Gastrocnemius medialis (tissue), 4 donors: ENCODE results near the gene DAAM1. TPM values are rescaled to one million over a fixed set of nuclear protein-coding genes. Genes with fewer than 3 reads are reported as not detected.

Experiments
- ATAC-seq, 2 donors: fragments of 150-250 bp; one replicate each; pipeline ENCODE4 v1.9.1; 2016
- DNase-seq, 2 donors: peaks; one replicate each; pipeline ENCODE4 v3.0.0-alpha.2; 2019
- H3K27ac ChIP-seq, 4 donors: fragments of 200-600 bp; sonication (generic); 1 replicate in 1 of 4; 2 replicates in 3 of 4; pipeline ENCODE4 v1.5.1; 2016 to 2018; ENCODE audit warnings: mild to moderate bottlenecking in 2 of 4, moderate library complexity in 1 of 4
- H3K27me3 ChIP-seq, 3 donors: fragments of 200-600 bp; sonication (generic) in 2 of 3; 1 replicate in 1 of 3; 2 replicates in 2 of 3; pipeline versions ENCODE4 v1.5.1 to v1.6.0; 2016 to 2019; ENCODE audit warnings: mild to moderate bottlenecking in 1 of 3, moderate library complexity in 1 of 3
- H3K36me3 ChIP-seq, 2 donors: fragments of 200-600 bp; sonication (generic) in 1 of 2; one replicate each; pipeline ENCODE4 v1.5.1; 2017 to 2018
- H3K4me1 ChIP-seq, 2 donors: fragments of 200-600 bp; sonication (generic) in 1 of 2; one replicate each; pipeline ENCODE4 v1.5.1; 2016 to 2017; ENCODE audit warnings: mild to moderate bottlenecking in 2 of 2
- H3K4me3 ChIP-seq, 4 donors: fragments of 200-600 bp; sonication (generic) in 3 of 4; 1 replicate in 1 of 4; 2 replicates in 3 of 4; pipeline ENCODE4 v1.5.1; 2016 to 2019; ENCODE audit warnings: mild to moderate bottlenecking in 2 of 4
- H3K9me3 ChIP-seq, 3 donors: fragments of 200-600 bp; sonication (generic) in 2 of 3; 1 replicate in 1 of 3; 2 replicates in 2 of 3; pipeline ENCODE4 v1.5.1; 2016 to 2019
- POLR2A ChIP-seq, 2 donors: fragments of 450-650 bp; IDR thresholded peaks; one replicate each; pipeline ENCODE4 v1.6.1; 2017; ENCODE audit warnings: antibody characterized with exemption in 2 of 2, mild to moderate bottlenecking in 2 of 2, moderate library complexity in 2 of 2
- in situ Hi-C, 4 donors: fragments of 200-750 bp; cut with MboI; loops; one replicate each; pipeline versions ENCODE4 v1.15.0 to v1.8.0; 2017; ENCODE audit warnings: low sequenced_read_pairs in 4 of 4
- intact Hi-C: fragments of 100-400 bp; cut with DNase I; formaldehyde crosslinking; loops from one replicate; pipeline ENCODE4 v1.15.1; 2023; ENCODE audit warnings: low total_unique reads
- total RNA-seq, 4 donors: library from RNA; depleted of rRNA; stranded (reverse); fragments of >200 nt; gene quantifications; one replicate each; pipeline versions ENCODE4 v1.1.0 to v1.2.3, GENCODE V29; 2016
- TF ChIP-seq, protein P1 (sequence below), 5 experiments: fragments of 450-650 bp in 3 of 5; fragments of 200-600 bp in 2 of 5; sonication (generic) in 2 of 5; IDR thresholded peaks in 4 of 5; conservative IDR thresholded peaks in 1 of 5; 1 replicate in 4 of 5; 2 replicates in 1 of 5; pipeline ENCODE4 v1.5.1; 2016 to 2019; ENCODE audit warnings: antibody characterized with exemption in 5 of 5, mild to moderate bottlenecking in 3 of 5, moderate library complexity in 3 of 5

DAAM1 gene
- total RNA-seq, 4 donors from 2014 or later: 4.4 to 13.9 (median 6.4) TPM

DNA sequence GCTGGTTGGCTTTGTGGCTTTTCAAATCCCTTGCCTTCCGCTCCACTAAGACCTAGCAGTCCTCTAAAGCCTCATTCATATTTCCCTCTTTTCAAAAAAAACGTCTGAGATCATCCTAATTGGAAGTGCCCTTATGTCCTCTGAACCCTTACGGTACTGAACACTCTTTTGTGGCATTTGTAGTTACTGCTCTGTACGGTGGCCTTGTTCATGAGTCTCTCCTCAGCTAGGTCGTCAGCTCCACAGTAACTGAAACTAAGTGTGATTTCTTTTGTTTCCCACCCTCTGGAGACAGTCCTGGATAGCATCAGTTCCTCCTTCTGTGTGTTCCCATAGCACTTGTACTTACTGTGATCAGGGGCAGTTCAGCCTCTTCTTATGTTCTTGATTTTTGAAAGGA, 49.7 kb downstream of the DAAM1 start:
- H3K4me1 ChIP-seq: peaks cover 10 to 17% of the 10 kb centered on the region in 2 donors
- ATAC-seq (no peak), DNase-seq (no peak)
- H3K27ac ChIP-seq: no peak overlapping the region
- no peaks in the 10 kb centered on the region for H3K36me3 ChIP-seq
- H3K9me3 ChIP-seq: no peaks in the 10 kb centered on the region
- no peak overlapping the region for H3K4me3 ChIP-seq
- intact Hi-C loops: no loop called here
- in situ Hi-C loops: no loop called here
- no peaks in the 10 kb centered on the region for H3K27me3 ChIP-seq
- TF ChIP-seq POLR2A (IDR thresholded peaks at IDR 0.05): no peak
- TF ChIP-seq, protein P1, sequence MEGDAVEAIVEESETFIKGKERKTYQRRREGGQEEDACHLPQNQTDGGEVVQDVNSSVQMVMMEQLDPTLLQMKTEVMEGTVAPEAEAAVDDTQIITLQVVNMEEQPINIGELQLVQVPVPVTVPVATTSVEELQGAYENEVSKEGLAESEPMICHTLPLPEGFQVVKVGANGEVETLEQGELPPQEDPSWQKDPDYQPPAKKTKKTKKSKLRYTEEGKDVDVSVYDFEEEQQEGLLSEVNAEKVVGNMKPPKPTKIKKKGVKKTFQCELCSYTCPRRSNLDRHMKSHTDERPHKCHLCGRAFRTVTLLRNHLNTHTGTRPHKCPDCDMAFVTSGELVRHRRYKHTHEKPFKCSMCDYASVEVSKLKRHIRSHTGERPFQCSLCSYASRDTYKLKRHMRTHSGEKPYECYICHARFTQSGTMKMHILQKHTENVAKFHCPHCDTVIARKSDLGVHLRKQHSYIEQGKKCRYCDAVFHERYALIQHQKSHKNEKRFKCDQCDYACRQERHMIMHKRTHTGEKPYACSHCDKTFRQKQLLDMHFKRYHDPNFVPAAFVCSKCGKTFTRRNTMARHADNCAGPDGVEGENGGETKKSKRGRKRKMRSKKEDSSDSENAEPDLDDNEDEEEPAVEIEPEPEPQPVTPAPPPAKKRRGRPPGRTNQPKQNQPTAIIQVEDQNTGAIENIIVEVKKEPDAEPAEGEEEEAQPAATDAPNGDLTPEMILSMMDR (IDR thresholded peaks at IDR 0.05 in 4 of 5, conservative IDR thresholded peaks at IDR 0.05 in 1 of 5): no peak

DNA sequence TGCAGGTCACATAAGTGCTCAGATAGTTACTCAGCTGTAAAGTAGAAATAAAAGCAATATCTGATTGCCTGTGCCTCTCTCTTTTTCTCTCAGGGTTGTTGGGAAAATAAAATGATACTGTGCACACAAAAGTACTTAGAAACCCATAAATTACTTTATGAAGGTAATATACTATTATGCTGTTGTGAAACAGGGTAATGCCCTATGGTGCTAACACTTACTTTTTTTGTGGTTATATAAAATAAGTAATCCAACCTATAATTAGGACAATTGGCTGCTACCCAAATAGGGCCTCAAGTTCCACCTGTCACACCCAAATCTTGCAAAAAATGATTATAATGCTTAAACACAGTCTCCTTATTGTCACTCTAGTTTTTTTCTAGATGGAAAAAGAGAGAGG, 50.6 kb downstream of the DAAM1 start:
- in situ Hi-C loops: no loop called here
- peaks cover 10 to 17% of the 10 kb centered on the region in 2 donors for H3K4me1 ChIP-seq
- no peak overlapping the region for H3K27ac ChIP-seq
- no peak overlapping the region for H3K4me3 ChIP-seq
- no peaks in the 10 kb centered on the region for H3K36me3 ChIP-seq
- H3K9me3 ChIP-seq: no peaks in the 10 kb centered on the region
- intact Hi-C loops: no loop called here
- DNase-seq: no peak
- TF ChIP-seq, protein P1 (IDR thresholded peaks at IDR 0.05 in 4 of 5, conservative IDR thresholded peaks at IDR 0.05 in 1 of 5): no peak
- TF ChIP-seq POLR2A (IDR thresholded peaks at IDR 0.05): no peak
- no peaks in the 10 kb centered on the region for H3K27me3 ChIP-seq
- ATAC-seq: no peak

DNA sequence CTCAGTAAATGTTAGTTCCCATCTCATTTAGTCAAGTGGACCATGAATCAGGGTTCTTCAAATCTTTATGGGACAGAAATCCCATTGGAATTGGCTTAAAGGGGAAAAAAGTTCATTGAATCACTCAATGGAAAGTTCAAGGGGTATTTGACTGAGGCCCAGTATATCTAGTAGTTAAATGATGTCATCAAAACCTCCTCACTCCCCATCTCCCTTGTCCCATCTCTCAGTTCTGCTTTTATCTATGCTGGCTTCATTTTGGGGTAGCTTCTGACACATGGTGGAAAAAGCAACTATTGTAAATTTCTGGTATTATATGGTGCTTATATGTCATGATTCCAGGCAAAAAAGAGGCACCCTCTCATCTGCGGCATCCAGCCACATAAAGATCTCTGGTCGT, 51.9 kb downstream of the DAAM1 start:
- Histone ChIP-seq H3K27ac (no peak overlapping the region), H3K4me1 (peaks cover 10 to 17% of the 10 kb centered on the region in 2 donors), H3K27me3 (no peaks in the 10 kb centered on the region), H3K9me3 (no peaks in the 10 kb centered on the region), H3K36me3 (no peaks in the 10 kb centered on the region), H3K4me3 (no peak overlapping the region)
- ATAC-seq: no peak
- in situ Hi-C loops (no loop called here), intact Hi-C loops (no loop called here)
- DNase-seq: no peak
- TF ChIP-seq, protein P1 (IDR thresholded peaks at IDR 0.05 in 4 of 5, conservative IDR thresholded peaks at IDR 0.05 in 1 of 5): no peak
- TF ChIP-seq POLR2A (IDR thresholded peaks at IDR 0.05): no peak

DNA sequence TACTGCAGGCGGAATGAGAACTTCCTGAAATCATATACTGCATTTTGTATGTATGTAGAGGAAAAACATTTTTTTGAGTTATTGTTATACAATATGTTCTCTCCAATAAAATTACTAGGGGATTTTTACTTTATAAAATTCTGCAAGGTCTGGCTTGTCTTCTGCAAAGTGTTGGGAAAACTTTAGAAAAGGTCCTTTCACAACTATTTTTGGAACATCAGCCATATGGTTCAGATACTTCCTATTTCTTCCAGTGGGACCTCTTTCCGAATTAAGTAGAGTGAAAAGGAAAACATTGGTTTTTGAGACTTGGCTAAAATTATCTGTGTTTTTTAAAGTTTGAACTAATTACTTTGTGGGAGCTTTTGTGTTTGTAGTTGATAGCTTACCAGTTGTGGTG, 52.7 kb downstream of the DAAM1 start:
- H3K9me3 ChIP-seq: no peaks in the 10 kb centered on the region
- H3K36me3 ChIP-seq: no peaks in the 10 kb centered on the region
- peaks cover 10 to 12% of the 10 kb centered on the region in 2 donors for H3K4me1 ChIP-seq
- no peaks in the 10 kb centered on the region for H3K27me3 ChIP-seq
- H3K27ac ChIP-seq: no peak overlapping the region
- TF ChIP-seq, protein P1 (IDR thresholded peaks at IDR 0.05 in 4 of 5, conservative IDR thresholded peaks at IDR 0.05 in 1 of 5): no peak
- no peak for TF ChIP-seq POLR2A (IDR thresholded peaks at IDR 0.05)
- no peak overlapping the region for H3K4me3 ChIP-seq
- in situ Hi-C loops: no loop called here
- intact Hi-C loops: no loop called here
- ATAC-seq (no peak), DNase-seq (no peak)

DNA sequence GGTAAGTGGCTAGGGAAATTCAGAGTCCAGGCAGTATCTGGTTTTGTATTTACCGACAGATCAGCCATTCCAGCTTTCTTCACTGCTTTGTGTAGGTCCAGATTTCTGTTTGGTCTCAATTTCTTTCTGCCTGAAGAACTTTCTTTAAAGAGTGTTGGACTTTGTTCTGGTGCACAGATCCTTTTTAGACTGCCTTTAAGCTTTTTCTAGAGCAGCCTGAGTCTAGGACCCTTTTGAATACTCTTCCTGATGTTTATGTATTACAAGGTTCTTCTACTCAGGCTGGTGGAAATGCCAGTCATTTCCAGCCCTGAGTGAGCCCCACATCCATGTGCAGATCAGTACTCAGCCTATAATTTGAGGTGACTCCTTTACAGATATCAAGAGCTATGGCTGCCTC, 54.7 kb downstream of the DAAM1 start:
- peaks cover 1 to 7% of the 10 kb centered on the region in 2 donors for H3K4me1 ChIP-seq
- ATAC-seq (no peak), DNase-seq (no peak)
- no peaks in the 10 kb centered on the region for H3K27me3 ChIP-seq
- H3K36me3 ChIP-seq: no peaks in the 10 kb centered on the region
- H3K4me3 ChIP-seq: no peak overlapping the region
- intact Hi-C loops (no loop called here), in situ Hi-C loops (no loop called here)
- TF ChIP-seq POLR2A (IDR thresholded peaks at IDR 0.05): no peak
- TF ChIP-seq, protein P1 (IDR thresholded peaks at IDR 0.05 in 4 of 5, conservative IDR thresholded peaks at IDR 0.05 in 1 of 5): no peak
- no peak overlapping the region for H3K27ac ChIP-seq
- no peaks in the 10 kb centered on the region for H3K9me3 ChIP-seq
